GM23248 (cell line): Measurements from ENCODE around the gene GOLPH3. TPM values are rescaled to one million over a fixed set of nuclear protein-coding genes. Genes with fewer than 3 reads are reported as not detected.
A peak's percentile ranks its signal among the peaks of the same experiment; 100 is the strongest.

Experiments used
- DNase-seq: peaks from one replicate; pipeline ENCODE4 v3.0.0-alpha.2; 2015
- H2AFZ ChIP-seq: fragments of 200-600 bp; sonication (generic); 2 replicates; pipeline ENCODE4 v1.6.1; 2016; ENCODE audit warnings: antibody characterized with exemption
- H3F3A ChIP-seq: fragments of 200-600 bp; sonication (generic); 2 replicates; pipeline ENCODE4 v1.6.1; 2016; ENCODE audit warnings: mild to moderate bottlenecking, antibody characterized with exemption, mixed run types; ENCODE audit not compliant: insufficient read depth
- H3K27ac ChIP-seq: fragments of 200-600 bp; sonication (generic); 2 replicates; pipeline ENCODE4 v1.5.1; 2016; ENCODE audit warnings: mild to moderate bottlenecking
- H3K27me3 ChIP-seq: fragments of 200-600 bp; sonication (generic); replicated peaks from 2 replicates; pipeline ENCODE4 v1.6.1; 2016; ENCODE audit warnings: mild to moderate bottlenecking; ENCODE audit not compliant: insufficient read depth
- H3K36me3 ChIP-seq: fragments of 200-600 bp; sonication (generic); 2 replicates; pipeline ENCODE4 v1.6.1; 2016; ENCODE audit warnings: low read depth, mild to moderate bottlenecking
- H3K4me1 ChIP-seq: fragments of 200-600 bp; sonication (generic); 2 replicates; pipeline ENCODE4 v1.6.1; 2016; ENCODE audit warnings: mild to moderate bottlenecking; ENCODE audit not compliant: insufficient read depth
- H3K4me2 ChIP-seq: fragments of 200-600 bp; sonication (generic); one replicate; pipeline ENCODE4 v1.6.1; 2016; ENCODE audit warnings: mild to moderate bottlenecking; ENCODE audit not compliant: unreplicated experiment
- H3K4me3 ChIP-seq: fragments of 200-600 bp; sonication (generic); 2 replicates; pipeline ENCODE4 v1.5.1; 2016; ENCODE audit warnings: mild to moderate bottlenecking
- H3K79me2 ChIP-seq: fragments of 200-600 bp; sonication (generic); 2 replicates; pipeline ENCODE4 v1.6.1; 2016; ENCODE audit warnings: mild to moderate bottlenecking; ENCODE audit not compliant: insufficient read depth
- H3K9ac ChIP-seq: fragments of 200-600 bp; sonication (generic); 2 replicates; pipeline ENCODE4 v1.6.1; 2016; ENCODE audit warnings: mild to moderate bottlenecking
- H3K9me2 ChIP-seq: fragments of 200-600 bp; sonication (generic); 2 replicates; pipeline ENCODE4 v1.6.1; 2016; ENCODE audit warnings: mixed run types, mild to moderate bottlenecking, moderate library complexity; ENCODE audit not compliant: insufficient read depth
- H3K9me3 ChIP-seq: fragments of 200-600 bp; sonication (generic); one replicate; pipeline ENCODE4 v1.6.1; 2017; ENCODE audit warnings: low read depth
- H4K20me1 ChIP-seq: fragments of 200-600 bp; sonication (generic); 2 replicates; pipeline ENCODE4 v1.6.0; 2016; ENCODE audit not compliant: insufficient read depth
- EZH2 ChIP-seq: fragments of 200-600 bp; sonication (generic); IDR thresholded peaks from 2 replicates; pipeline ENCODE4 v1.6.1; 2018; ENCODE audit warnings: antibody characterized with exemption, mild to moderate bottlenecking; ENCODE audit not compliant: insufficient read depth, poor library complexity, severe bottlenecking
- EZH2phosphoT487 ChIP-seq: fragments of 200-600 bp; sonication (generic); IDR thresholded peaks from 2 replicates; pipeline ENCODE4 v1.6.1; 2018; ENCODE audit warnings: antibody characterized with exemption, moderate library complexity, mild to moderate bottlenecking, low read depth; ENCODE audit not compliant: insufficient read depth
- WGBS, 2 experiments: methylation state at CpG; one replicate each; pipeline ENCODE4 v1.1.6; 2015 to 2017; ENCODE audit warnings: low lambda C conversion rate in 2 of 2, low coverage in 1 of 2; ENCODE audit errors: missing lambda C conversion rate in 2 of 2; 5-methylcytosine and 5-hydroxymethylcytosine counted together
- in situ Hi-C: fragments of 300-500 bp; cut with MboI; formaldehyde crosslinking; loops from 2 replicates; pipeline ENCODE4 v1.15.0; 2020
- polyA plus RNA-seq: library from polyadenylated mRNA; unstranded; fragments of >200 nt; fragmentation: Nextera tagmentation; extraction: Ambion mirVana; gene quantifications from 2 replicates; pipeline ENCODE4 v1.2.1, GENCODE V29; 2016
- total RNA-seq: library from RNA; depleted of rRNA; stranded (reverse); fragments of >200 nt; shearing (Covaris generic); gene quantifications from 2 replicates; pipeline ENCODE4 v1.2.3, GENCODE V29; 2014

GOLPH3 gene
- total and polyA plus RNA-seq, 2 experiments from 2014 or later = 102 to 120 TPM

GRCh38 chr5:32138839-32139493 lies 35.2 kb downstream of the GOLPH3 start:
- peaks cover 84% of the 10 kb centered on the region for H3K79me2 ChIP-seq
- H3K9ac ChIP-seq = no peak overlapping the region
- no peak for TF ChIP-seq EZH2
- TF ChIP-seq EZH2phosphoT487 = no peak
- H3K4me3 ChIP-seq = no peak overlapping the region
- peaks cover 6% of the 10 kb centered on the region; the same call in 1 of the 2 replicates for H4K20me1 ChIP-seq
- no peak overlapping the region for H2AFZ ChIP-seq
- H3K4me2 ChIP-seq = peak overlapping the region; percentile 17
- peaks cover 11% of the 10 kb centered on the region for H3K36me3 ChIP-seq
- DNase-seq = peak; percentile 67
- H3F3A ChIP-seq = peaks cover 20% of the 10 kb centered on the region
- H3K4me1 ChIP-seq = peaks cover 11% of the 10 kb centered on the region
- in situ Hi-C loops = no loop called here
- no peaks in the 10 kb centered on the region for H3K27me3 ChIP-seq
- WGBS, 2 experiments = 72 to 82% methylated on average over 7 of the region's 7 CpGs
- H3K9me2 ChIP-seq = no peaks in the 10 kb centered on the region
- no peak overlapping the region for H3K27ac ChIP-seq
- no peaks in the 10 kb centered on the region for H3K9me3 ChIP-seq

- DNase-seq = peak; percentile 61
- Histone ChIP-seq H3K79me2 (peaks cover 100% of the 10 kb centered on the region), H4K20me1 (peaks cover 6% of the 10 kb centered on the region; the same call in 1 of the 2 replicates), H3K27ac (no peak overlapping the region), H3K9ac (no peak overlapping the region), H3K4me2 (no peak overlapping the region), H3K9me3 (no peaks in the 10 kb centered on the region), H3K4me1 (0 out of 2 replicates have a peak, but pooled peaks cover 5% of the 10 kb centered on the region), H3K9me2 (no peaks in the 10 kb centered on the region), H3F3A (peaks cover 15% of the 10 kb centered on the region; the same call in 1 of the 2 replicates), H3K4me3 (no peak overlapping the region), H3K27me3 (no peaks in the 10 kb centered on the region), H2AFZ (no peak overlapping the region), H3K36me3 (peaks cover 15% of the 10 kb centered on the region)
- TF ChIP-seq EZH2phosphoT487 (no peak), EZH2 (no peak)
- 31 to 34% methylated on average over 7 of the region's 7 CpGs for WGBS, 2 experiments
- in situ Hi-C loops = no loop called here
These were observed 37.8 kb downstream of the GOLPH3 start for GRCh38 chr5:32136342-32136741.

GRCh38 chr5:32135086-32135485 lies 39.0 kb downstream of the GOLPH3 start:
- no peak overlapping the region for H3K4me3 ChIP-seq
- peaks cover 24% of the 10 kb centered on the region; the same call in 1 of the 2 replicates for H3F3A ChIP-seq
- in situ Hi-C loops = no loop called here
- 0 out of 2 replicates have a peak, but pooled peaks cover 5% of the 10 kb centered on the region for H3K4me1 ChIP-seq
- no peak overlapping the region for H3K27ac ChIP-seq
- H3K4me2 ChIP-seq = no peak overlapping the region
- DNase-seq = no peak
- no peak overlapping the region for H2AFZ ChIP-seq
- no peak overlapping the region for H3K9ac ChIP-seq
- H3K27me3 ChIP-seq = no peaks in the 10 kb centered on the region
- H3K79me2 ChIP-seq = peaks cover 100% of the 10 kb centered on the region
- peaks cover 11% of the 10 kb centered on the region; the same call in 1 of the 2 replicates for H4K20me1 ChIP-seq
- no peaks in the 10 kb centered on the region for H3K9me3 ChIP-seq
- TF ChIP-seq EZH2 (no peak), EZH2phosphoT487 (no peak)
- H3K9me2 ChIP-seq = no peaks in the 10 kb centered on the region
- H3K36me3 ChIP-seq = peaks cover 15% of the 10 kb centered on the region
- WGBS, 2 experiments = 93 to 100% methylated on average over 1 of the region's 1 CpG

- H3K27ac ChIP-seq = no peak overlapping the region
- TF ChIP-seq EZH2phosphoT487 (no peak), EZH2 (no peak)
- no peaks in the 10 kb centered on the region for H3K9me3 ChIP-seq
- no peak overlapping the region for H3K9ac ChIP-seq
- H2AFZ ChIP-seq = no peak overlapping the region
- peaks cover 15% of the 10 kb centered on the region for H3K36me3 ChIP-seq
- in situ Hi-C loops = no loop called here
- H4K20me1 ChIP-seq = 0 out of 2 replicates have a peak, but pooled peaks cover 8% of the 10 kb centered on the region
- H3K4me1 ChIP-seq = 0 out of 2 replicates have a peak, but pooled peaks cover 5% of the 10 kb centered on the region
- H3K9me2 ChIP-seq = no peaks in the 10 kb centered on the region
- H3K4me2 ChIP-seq = no peak overlapping the region
- DNase-seq = no peak
- peaks cover 100% of the 10 kb centered on the region for H3K79me2 ChIP-seq
- H3F3A ChIP-seq = 0 out of 2 replicates have a peak, but pooled peaks cover 9% of the 10 kb centered on the region
- H3K27me3 ChIP-seq = no peaks in the 10 kb centered on the region
- no peak overlapping the region for H3K4me3 ChIP-seq
These were observed 41.4 kb downstream of the GOLPH3 start for GRCh38 chr5:32132757-32133156.
